Measurements from ENCODE around the gene UQCRH.
A peak's percentile ranks its signal among the peaks of the same experiment; 100 is the strongest.

UQCRH gene

DNA sequence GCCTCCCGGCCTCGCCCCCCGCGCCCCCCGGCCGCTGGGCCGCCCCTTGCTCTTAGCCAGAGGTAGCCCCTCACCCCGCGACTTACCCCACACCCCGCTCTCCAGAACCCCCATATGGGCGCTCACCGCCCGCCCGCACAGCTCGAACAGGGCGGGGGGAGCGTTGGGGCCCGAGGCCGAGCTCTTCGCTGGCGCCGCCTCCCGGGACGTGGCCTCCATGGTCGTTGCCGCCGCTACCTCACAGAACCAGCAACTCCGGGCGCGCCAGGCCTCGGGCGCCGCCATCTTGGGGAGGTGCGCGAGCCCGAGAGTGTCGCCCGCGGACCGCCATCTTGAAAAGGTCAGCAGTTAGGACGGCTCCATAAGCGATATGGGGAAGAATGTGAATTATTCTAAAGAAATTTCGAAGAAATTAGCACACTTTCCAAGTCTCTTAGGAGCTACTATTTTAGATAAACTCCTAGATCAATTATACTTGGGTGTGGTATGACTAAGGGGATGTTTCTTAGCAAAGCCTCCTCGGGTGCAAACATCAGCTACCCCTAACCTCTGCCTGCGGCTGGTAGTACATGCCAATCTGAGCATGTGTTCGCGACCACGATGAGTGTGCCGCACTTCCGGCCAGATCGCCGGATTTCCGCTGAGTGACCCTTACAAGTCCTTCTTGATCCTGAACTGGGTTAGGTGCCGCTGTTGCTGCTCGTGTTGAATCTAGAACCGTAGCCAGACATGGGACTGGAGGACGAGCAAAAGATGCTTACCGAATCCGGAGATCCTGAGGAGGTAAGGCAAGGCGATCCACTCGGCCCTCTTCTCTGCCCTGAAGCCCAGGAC is at the start of gene UQCRH, which contains the start of gene LRRC41:
UQCRH (plus strand) TSS at position 661 of the 834 bp plus-strand sequence; CDS start at position 730, 69 bp downstream.
LRRC41 (minus strand) TSS at position 579 of the 834 bp plus-strand sequence; CDS start at position 285, 294 bp downstream.
- DNase-seq: peak; percentile 97

- no peak for DNase-seq
Measured at GRCh38 chr1:46254668-46255067, 48.8 kb upstream of the UQCRH start.

DNA sequence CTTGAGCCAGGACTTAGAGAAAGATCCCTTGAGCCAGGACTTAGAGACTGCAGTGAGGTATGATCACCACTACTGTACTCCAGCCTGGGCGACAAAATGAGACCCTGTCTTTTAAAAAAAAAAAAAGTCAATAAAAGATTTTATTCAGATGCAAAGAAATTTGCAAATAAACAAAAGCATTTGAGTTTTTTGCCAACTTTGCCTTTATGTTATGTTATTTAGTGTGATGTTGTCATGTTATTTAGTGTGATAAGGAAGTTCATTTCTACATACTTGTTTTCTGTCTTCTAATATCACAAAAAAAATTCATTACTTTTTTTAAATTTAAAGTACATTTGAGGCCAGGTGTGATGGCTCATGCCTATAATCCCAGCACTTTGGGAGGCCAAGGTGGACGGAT is 47.0 kb upstream of the UQCRH start:
- no peak for DNase-seq

- no peak for DNase-seq
Measured at GRCh38 chr1:46262508-46262907, 41.0 kb upstream of the UQCRH start.

- DNase-seq: no peak
Measured at GRCh38 chr1:46263146-46263545, 40.4 kb upstream of the UQCRH start.

DNA sequence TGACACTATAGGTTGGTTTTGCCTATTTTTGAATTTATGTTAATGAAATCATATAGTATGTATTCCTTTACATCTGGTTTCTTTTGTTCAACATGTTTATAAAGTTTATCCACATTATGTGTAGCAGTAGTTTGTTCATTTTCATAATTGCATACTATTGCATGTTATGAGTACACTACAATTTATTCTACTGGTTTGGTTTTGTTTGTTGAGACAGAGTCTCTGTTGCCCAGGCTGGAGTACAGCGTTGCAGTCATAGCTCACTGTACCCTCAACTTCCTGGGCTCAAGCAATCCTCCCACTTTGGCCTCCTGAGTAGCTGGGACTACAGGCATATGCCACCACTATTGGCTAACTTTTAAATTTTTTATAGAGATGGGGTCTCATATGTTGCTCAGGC is 34.9 kb upstream of the UQCRH start:
- no peak for DNase-seq

DNA sequence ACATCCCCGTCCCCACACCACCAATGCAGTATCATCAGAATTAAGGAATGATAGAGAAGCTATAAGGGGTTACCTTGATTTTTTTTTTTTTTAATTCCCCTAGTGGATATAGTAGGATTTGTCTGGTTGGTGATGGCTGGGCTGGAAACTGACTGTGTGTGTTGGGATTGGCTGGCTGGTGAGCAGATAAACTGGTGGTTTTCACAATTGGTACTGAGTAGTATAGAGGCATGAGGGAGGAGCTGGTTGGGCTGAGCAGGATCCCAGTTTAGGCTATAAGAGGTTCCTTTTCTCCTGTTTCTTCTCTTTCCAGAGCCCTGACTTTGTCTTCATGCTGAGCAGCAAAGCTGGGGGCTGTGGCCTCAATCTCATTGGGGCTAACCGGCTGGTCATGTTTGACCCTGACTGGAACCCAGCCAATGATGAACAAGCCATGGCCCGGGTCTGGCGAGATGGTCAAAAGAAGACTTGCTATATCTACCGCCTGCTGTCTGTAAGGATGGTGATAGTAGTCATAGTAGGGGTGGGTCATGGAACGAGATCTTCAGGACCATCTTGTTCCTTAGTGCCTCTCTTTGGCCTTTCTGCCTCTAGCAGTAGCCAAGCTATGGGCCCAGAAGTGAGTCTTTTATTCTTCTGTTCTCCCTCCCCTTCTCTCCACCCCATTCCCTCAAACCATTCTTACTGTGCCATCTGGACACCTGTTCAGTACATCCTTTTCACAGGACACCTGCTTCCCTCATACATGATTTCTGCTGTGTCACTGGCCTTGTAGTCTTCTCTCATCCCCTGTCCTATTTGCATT is 29.1 kb upstream of the UQCRH start:
- DNase-seq: peak; percentile 21

GRCh38 chr1:46275030-46275337 is 28.5 kb upstream of the UQCRH start:
- no peak for DNase-seq

GRCh38 chr1:46277658-46278373 is 25.7 kb upstream of the UQCRH start:
- DNase-seq: no peak

DNA sequence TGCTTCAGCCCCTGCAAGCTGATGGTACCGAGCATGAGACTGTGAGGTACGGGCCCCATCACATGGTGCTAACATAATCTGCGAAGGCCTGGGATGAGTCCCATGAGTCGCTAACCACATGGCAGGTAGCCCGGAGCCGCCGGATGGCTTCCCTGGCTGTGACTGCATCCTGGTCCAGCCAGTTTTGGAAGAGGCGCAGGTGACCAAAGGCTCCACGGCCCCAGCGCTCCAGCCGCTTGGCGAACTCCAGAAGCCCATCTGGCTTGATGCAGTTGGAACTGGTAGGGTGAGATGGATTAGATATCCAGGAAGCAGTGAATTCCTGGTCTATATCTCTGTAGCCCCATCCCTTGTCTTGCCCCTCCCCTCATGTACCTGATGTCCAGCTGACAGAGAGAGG is 24.7 kb upstream of the UQCRH start:
- DNase-seq: no peak

DNA sequence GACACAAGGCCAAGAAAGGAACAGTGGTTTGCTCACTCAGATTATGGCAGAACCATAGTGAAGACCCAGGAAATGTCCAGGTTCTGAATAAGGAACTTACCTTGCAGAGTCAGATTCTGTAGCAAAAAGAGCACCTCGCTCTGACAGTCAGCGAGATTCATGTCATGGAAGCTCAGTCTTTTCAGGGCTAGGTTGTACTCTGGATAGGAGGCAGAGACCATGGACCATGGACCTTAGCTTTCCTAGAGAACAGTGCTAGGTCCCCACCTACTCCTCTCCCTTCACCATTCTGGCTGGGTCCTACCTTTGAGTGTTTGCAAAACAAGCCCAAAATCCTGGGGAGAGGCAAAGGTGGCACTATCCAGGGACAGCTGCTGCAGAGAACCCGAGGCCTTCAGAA is 23.4 kb upstream of the UQCRH start:
- DNase-seq: no peak

DNA sequence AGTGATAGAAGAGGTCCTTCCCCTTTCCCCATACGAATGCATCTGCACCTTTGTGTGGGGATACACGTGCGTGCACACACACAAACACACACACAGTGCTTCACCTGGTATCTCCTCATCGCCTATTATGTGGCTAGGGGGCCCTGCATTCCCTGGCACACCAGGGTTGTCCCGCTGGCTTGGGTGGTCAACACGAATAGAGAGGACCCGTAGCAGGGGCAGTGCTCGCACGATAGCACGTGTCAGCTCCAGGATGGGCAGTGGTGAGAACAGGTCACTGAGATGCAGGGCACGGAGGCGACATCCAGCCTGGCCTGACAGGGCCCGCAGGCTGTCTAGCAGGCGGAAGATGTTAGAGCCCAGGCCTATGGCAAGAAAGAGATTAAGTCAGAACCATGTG is 22.5 kb upstream of the UQCRH start:
- DNase-seq: no peak

DNA sequence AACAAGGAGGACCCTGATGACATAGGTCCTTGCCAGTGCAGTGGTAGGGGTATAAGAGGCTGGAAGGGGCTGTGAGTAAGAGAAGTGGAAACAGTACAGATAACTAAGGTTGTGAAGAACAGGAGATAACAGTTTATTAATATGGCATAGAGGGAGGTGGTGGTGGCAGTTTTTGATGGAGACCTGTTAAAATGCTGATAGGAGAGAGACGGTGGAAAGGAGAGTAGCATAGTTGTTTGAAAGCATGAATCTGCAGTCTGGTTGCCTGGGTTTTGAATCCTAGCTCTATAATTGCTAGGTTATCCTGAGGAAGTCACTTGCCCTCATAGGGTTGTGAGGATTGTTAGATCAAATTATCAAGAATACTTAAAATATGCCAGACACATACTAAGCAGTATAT is 19.4 kb upstream of the UQCRH start:
- no peak for DNase-seq

- DNase-seq: peak; percentile 47
Measured at GRCh38 chr1:46284597-46285564, 18.6 kb upstream of the UQCRH start.

GRCh38 chr1:46285730-46286477 is 17.6 kb upstream of the UQCRH start:
- peak; percentile 95 for DNase-seq

- DNase-seq: no peak
Measured at GRCh38 chr1:46288485-46289133, 14.9 kb upstream of the UQCRH start.

GRCh38 chr1:46289134-46289494 is 14.4 kb upstream of the UQCRH start:
- no peak for DNase-seq

DNA sequence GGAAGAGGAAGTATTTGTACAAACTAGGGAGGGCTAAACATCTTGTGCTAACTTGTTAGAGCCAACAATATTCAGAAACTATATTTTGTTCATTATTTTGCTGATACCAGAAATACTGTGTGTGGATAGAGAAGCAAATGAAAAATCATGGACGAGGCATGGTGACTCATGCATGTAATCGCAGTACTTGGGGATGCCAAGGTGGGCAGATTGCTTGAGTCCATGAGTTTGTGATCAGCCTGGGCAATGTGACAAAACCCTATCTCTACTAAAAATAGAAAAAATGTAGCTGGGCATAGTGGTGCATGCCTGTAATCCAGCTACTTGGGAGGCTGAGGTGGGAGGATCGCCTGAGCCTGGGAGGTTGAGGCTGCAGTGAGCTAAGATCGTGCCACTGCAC is 13.5 kb upstream of the UQCRH start:
- no peak for DNase-seq

DNA sequence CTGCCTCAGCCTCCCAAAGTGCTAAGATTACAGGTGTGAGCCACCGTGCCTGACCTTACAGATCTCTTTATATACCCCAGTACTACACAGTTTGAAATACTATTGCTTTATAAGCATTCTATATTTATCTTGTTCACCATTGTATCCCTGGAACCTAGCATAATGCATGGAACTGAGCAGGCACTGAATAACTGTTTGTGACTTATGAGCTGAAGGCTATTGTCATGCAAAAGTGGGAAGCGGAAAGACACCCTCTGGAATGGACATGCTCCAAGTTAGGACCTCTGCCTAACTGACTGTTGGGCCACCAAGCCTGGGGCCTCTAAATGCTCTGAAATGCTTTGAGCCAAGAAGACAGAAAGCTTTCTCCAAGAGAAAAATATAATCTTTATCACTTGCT is 8.2 kb upstream of the UQCRH start:
- DNase-seq: no peak

DNA sequence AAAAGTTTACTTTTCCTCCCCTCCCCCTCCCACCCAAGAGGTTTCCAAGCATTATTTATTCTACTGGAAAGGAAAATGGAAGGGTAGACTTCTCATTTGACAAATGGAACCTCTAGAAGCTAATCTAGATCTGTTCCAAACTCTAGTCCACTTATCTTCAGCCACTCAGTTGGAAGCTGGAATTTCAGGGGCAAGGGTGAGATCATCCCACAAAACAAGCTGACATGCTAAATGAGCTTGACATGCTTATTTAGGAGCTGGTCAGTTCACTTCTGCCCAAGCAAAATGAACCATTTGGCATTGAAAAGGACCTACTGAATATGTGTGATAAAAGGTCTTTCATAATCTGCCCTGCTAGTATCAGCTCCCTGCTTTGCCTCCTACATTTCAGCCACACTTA is 5.1 kb upstream of the UQCRH start:
- DNase-seq: no peak

Data from NCI-H2171 treated with DMSO at 0.1 percent for 48 hours (cell line).